Smooth muscle cell (in vitro differentiated cells): ENCODE data around the gene DCHS2. TPM values are rescaled to one million over a fixed set of nuclear protein-coding genes. Genes with fewer than 3 reads are reported as not detected.

Experiments used
- DNase-seq: peaks from one replicate; lab custom pipeline; 2025; ENCODE audit not compliant: unreplicated experiment; lab: John Stamatoyannopoulos, UW
- H2AFZ ChIP-seq: fragments of 200-600 bp; sonication (generic); 2 replicates; pipeline ENCODE4 v1.6.0; 2016; ENCODE audit warnings: antibody characterized with exemption, low read depth, mild to moderate bottlenecking
- H3F3A ChIP-seq: fragments of 200-600 bp; sonication (generic); 2 replicates; pipeline ENCODE4 v1.6.0; 2017; ENCODE audit warnings: antibody characterized with exemption, low read depth
- H3K27ac ChIP-seq: fragments of 200-600 bp; sonication (generic); 2 replicates; pipeline ENCODE4 v1.5.1; 2016; ENCODE audit warnings: low read depth, mild to moderate bottlenecking
- H3K27me3 ChIP-seq: fragments of 200-600 bp; sonication (generic); 2 replicates; pipeline ENCODE4 v1.6.1; 2016; ENCODE audit warnings: low read depth, mild to moderate bottlenecking
- H3K36me3 ChIP-seq: fragments of 200-600 bp; sonication (generic); 2 replicates; pipeline ENCODE4 v1.5.1; 2016; ENCODE audit warnings: low read depth
- H3K4me1 ChIP-seq: fragments of 200-600 bp; sonication (generic); 2 replicates; pipeline ENCODE4 v1.5.1; 2016; ENCODE audit warnings: low read depth
- H3K4me2 ChIP-seq: fragments of 200-600 bp; sonication (generic); 2 replicates; pipeline ENCODE4 v1.6.0; 2016; ENCODE audit warnings: mild to moderate bottlenecking
- H3K4me3 ChIP-seq: fragments of 200-600 bp; sonication (generic); 2 replicates; pipeline ENCODE4 v1.5.1; 2016; ENCODE audit warnings: mild to moderate bottlenecking
- H3K79me2 ChIP-seq: fragments of 200-600 bp; sonication (generic); 2 replicates; pipeline ENCODE4 v1.6.0; 2016; ENCODE audit warnings: low read depth, mild to moderate bottlenecking
- H3K9ac ChIP-seq: fragments of 200-600 bp; sonication (generic); 2 replicates; pipeline ENCODE4 v1.6.0; 2016; ENCODE audit warnings: low read depth
- H3K9me3 ChIP-seq: fragments of 200-600 bp; sonication (generic); replicated peaks from 2 replicates; pipeline ENCODE4 v1.5.1; 2016; ENCODE audit warnings: low read depth
- H4K20me1 ChIP-seq: fragments of 200-600 bp; sonication (generic); 2 replicates; pipeline ENCODE4 v1.6.0; 2016; ENCODE audit warnings: low read depth
- CTCF ChIP-seq: fragments of 200-600 bp; sonication (generic); IDR thresholded peaks from 2 replicates; pipeline ENCODE4 v1.5.1; 2017; ENCODE audit warnings: borderline replicate concordance, mild to moderate bottlenecking, antibody characterized with exemption; ENCODE audit not compliant: insufficient read depth, poor library complexity, severe bottlenecking
- WGBS: methylation state at CpG from one replicate; pipeline ENCODE4 v1.1.7; 2016; ENCODE audit warnings: low lambda C conversion rate; 5-methylcytosine and 5-hydroxymethylcytosine counted together
- polyA plus RNA-seq: library from polyadenylated mRNA; unstranded; fragments of >200 nt; fragmentation: Nextera tagmentation; extraction: Ambion mirVana; gene quantifications from 2 replicates; pipeline ENCODE4 v1.2.1, GENCODE V29; 2016
- total RNA-seq: library from RNA; depleted of rRNA; stranded (reverse); fragments of >200 nt; gene quantifications from 2 replicates; pipeline ENCODE4 v1.2.3, GENCODE V29; 2014

Gene DCHS2
- total and polyA plus RNA-seq, 2 experiments from 2014 or later = 0.45 to 1.3 TPM

- H3K36me3 ChIP-seq = no peaks in the 10 kb centered on the region
- peak overlapping the region; percentile 53 for H2AFZ ChIP-seq
- H3K4me3 ChIP-seq = no peak overlapping the region
- H3K9me3 ChIP-seq = no peaks in the 10 kb centered on the region
- H3K27ac ChIP-seq = no peak overlapping the region
- TF ChIP-seq CTCF = no peak
- no peak overlapping the region for H3K9ac ChIP-seq
- no peaks in the 10 kb centered on the region for H3K79me2 ChIP-seq
- no peak for DNase-seq
- no peak overlapping the region for H3K4me2 ChIP-seq
- H3F3A ChIP-seq = no peaks in the 10 kb centered on the region
- 29% methylated on average over 4 of the region's 4 CpGs for WGBS
- no peaks in the 10 kb centered on the region for H4K20me1 ChIP-seq
- no peaks in the 10 kb centered on the region for H3K4me1 ChIP-seq
- H3K27me3 ChIP-seq = peaks cover 6% of the 10 kb centered on the region
These were observed 76.3 kb downstream of the DCHS2 start for GRCh38 chr4:154415313-154415712.

- Histone ChIP-seq H3K79me2 (no peaks in the 10 kb centered on the region), H3K4me2 (no peak overlapping the region), H3K9ac (no peak overlapping the region), H3K9me3 (no peaks in the 10 kb centered on the region), H3K27me3 (peaks cover 6% of the 10 kb centered on the region), H3K4me3 (no peak overlapping the region), H3K27ac (no peak overlapping the region), H3K4me1 (no peaks in the 10 kb centered on the region), H3F3A (no peaks in the 10 kb centered on the region), H3K36me3 (no peaks in the 10 kb centered on the region), H4K20me1 (no peaks in the 10 kb centered on the region), H2AFZ (no peak overlapping the region)
- DNase-seq = no peak
- WGBS = 85% methylated on average over 3 of the region's 3 CpGs
- no peak for TF ChIP-seq CTCF
These were observed 76.8 kb downstream of the DCHS2 start for GRCh38 chr4:154414796-154415195.

GRCh38 chr4:154414371-154414770 lies 77.2 kb downstream of the DCHS2 start:
- H3K79me2 ChIP-seq = no peaks in the 10 kb centered on the region
- H3K36me3 ChIP-seq = no peaks in the 10 kb centered on the region
- DNase-seq = no peak
- H3K9ac ChIP-seq = no peak overlapping the region
- H3K4me1 ChIP-seq = no peaks in the 10 kb centered on the region
- H3K9me3 ChIP-seq = no peaks in the 10 kb centered on the region
- H2AFZ ChIP-seq = no peak overlapping the region
- no peaks in the 10 kb centered on the region for H4K20me1 ChIP-seq
- H3F3A ChIP-seq = no peaks in the 10 kb centered on the region
- H3K4me3 ChIP-seq = no peak overlapping the region
- no peak for TF ChIP-seq CTCF
- no peak overlapping the region for H3K27ac ChIP-seq
- no peak overlapping the region for H3K4me2 ChIP-seq
- WGBS = 91% methylated on average over 2 of the region's 2 CpGs
- H3K27me3 ChIP-seq = peaks cover 6% of the 10 kb centered on the region

GRCh38 chr4:154407443-154407842 lies 84.2 kb downstream of the DCHS2 start:
- Histone ChIP-seq H2AFZ (no peak overlapping the region), H3F3A (no peaks in the 10 kb centered on the region), H3K9me3 (no peaks in the 10 kb centered on the region), H3K27ac (no peak overlapping the region), H3K4me1 (no peaks in the 10 kb centered on the region), H3K9ac (no peak overlapping the region), H3K4me2 (no peak overlapping the region), H3K36me3 (no peaks in the 10 kb centered on the region), H4K20me1 (no peaks in the 10 kb centered on the region), H3K79me2 (no peaks in the 10 kb centered on the region), H3K4me3 (no peak overlapping the region), H3K27me3 (peaks cover 6% of the 10 kb centered on the region)
- DNase-seq = no peak
- TF ChIP-seq CTCF = no peak
